ENCODE measurements around the gene TMEM221. TPM values are rescaled to one million over a fixed set of nuclear protein-coding genes. Genes with fewer than 3 reads are reported as not detected.

TMEM221 gene
- total RNA-seq, 1 experiment from 2014 or later = not detected

GRCh38 chr19:17447704-17448130, 751 bp downstream of the TMEM221 start:
- no peak for DNase-seq (ENCODE audit: low read depth)

GRCh38 chr19:17445526-17446165, 2.8 kb downstream of the TMEM221 start:
- no peak for DNase-seq (ENCODE audit: low read depth)

- DNase-seq (ENCODE audit: low read depth) = no peak
Measured at GRCh38 chr19:17441241-17442021, 7.0 kb downstream of the TMEM221 start.

- no peak for DNase-seq (ENCODE audit: low read depth)
Measured at GRCh38 chr19:17436874-17437267, 11.6 kb downstream of the TMEM221 start.

- DNase-seq (ENCODE audit: low read depth) = no peak
Measured at GRCh38 chr19:17436094-17436873, 12.2 kb downstream of the TMEM221 start.

- DNase-seq (ENCODE audit: low read depth) = no peak
Measured at GRCh38 chr19:17435218-17435617, 13.2 kb downstream of the TMEM221 start.

GRCh38 chr19:17431417-17431816, 17.1 kb downstream of the TMEM221 start:
- DNase-seq (ENCODE audit: low read depth) = no peak

DNA sequence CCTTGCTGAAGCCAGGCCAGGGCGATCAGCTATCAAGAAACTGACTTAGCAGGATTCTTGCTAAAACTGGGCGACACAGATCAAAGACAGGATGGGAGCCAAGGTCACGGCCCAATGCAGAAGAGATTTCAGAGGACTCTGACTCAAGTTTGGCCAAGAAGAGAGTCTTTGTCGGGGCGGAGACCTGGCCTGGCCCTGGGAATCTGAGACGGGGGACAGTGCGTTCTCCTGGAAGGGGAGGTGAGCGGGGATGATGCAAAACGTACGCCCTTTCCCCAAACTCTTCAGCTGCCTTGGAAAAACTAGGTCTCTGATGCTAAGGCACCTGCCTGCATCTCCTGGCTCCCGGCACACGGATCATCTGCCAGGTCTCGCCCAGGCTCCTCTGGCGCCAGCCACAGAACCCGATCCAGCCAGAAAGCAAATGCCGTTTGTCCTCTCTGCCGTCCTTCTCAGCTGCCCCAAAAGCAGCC, 18.8 kb downstream of the TMEM221 start:
- DNase-seq (ENCODE audit: low read depth) = no peak

GRCh38 chr19:17424743-17425365, 23.6 kb downstream of the TMEM221 start:
- no peak for DNase-seq (ENCODE audit: low read depth)

DNA sequence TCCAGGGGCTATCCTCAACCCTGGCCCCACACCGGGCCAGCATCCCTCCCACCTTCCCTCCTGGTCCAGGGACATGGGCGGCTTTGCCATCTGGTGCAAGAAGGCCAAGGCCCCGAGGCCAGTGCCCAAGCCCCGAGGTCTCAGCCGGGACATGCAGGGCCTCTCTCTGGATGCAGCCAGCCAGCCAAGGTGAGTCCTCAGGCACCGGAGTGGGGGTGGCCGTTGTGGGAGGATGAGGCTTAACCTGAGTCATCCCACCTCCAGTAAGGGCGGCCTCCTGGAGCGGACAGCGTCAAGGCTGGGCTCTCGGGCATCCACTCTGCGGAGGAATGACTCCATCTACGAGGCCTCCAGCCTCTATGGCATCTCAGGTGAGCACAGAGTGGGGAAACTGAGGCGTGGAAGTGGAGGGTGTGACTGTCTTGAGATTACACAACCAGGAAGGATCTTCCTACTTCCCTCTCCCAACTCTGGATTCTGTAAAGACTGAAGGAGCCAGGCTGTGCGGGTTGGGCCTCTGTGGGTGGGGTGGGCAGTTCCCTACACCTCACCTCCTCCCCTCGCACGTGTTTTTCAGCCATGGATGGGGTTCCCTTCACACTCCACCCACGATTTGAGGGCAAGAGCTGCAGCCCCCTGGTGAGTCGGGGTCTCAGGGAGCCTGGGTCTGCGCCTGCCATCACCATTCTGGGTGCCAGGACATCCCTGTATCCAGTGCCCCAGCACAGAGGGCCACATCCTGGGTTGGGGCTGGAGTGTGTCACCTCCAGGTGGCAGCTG, 24.8 kb downstream of the TMEM221 start:
- DNase-seq (ENCODE audit: low read depth) = no peak

GRCh38 chr19:17421942-17422341, 26.5 kb downstream of the TMEM221 start:
- DNase-seq (ENCODE audit: low read depth) = no peak

DNA sequence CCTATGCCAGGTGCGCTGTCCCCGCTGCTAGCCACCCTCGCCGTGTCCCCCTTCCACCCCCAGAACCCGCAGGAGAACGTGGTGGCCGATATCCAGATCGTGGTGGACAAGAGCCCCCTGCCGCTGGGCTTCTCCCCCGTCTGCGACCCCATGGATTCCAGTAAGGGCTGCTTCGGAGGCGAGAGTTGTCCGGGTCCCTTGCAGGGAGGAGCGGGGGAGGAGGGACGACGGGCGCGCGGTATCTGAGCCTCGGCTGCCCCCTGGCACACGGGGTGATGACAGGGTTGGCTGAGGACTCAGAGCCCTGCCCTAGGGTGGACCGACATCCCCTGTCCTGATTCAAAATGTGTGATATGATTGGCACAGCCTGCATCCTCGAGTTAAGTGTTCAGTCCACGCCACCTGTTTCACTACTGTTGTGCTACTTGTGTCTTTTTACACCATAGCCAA, 28.0 kb downstream of the TMEM221 start:
- peak; percentile 27 for DNase-seq (ENCODE audit: low read depth)

DNA sequence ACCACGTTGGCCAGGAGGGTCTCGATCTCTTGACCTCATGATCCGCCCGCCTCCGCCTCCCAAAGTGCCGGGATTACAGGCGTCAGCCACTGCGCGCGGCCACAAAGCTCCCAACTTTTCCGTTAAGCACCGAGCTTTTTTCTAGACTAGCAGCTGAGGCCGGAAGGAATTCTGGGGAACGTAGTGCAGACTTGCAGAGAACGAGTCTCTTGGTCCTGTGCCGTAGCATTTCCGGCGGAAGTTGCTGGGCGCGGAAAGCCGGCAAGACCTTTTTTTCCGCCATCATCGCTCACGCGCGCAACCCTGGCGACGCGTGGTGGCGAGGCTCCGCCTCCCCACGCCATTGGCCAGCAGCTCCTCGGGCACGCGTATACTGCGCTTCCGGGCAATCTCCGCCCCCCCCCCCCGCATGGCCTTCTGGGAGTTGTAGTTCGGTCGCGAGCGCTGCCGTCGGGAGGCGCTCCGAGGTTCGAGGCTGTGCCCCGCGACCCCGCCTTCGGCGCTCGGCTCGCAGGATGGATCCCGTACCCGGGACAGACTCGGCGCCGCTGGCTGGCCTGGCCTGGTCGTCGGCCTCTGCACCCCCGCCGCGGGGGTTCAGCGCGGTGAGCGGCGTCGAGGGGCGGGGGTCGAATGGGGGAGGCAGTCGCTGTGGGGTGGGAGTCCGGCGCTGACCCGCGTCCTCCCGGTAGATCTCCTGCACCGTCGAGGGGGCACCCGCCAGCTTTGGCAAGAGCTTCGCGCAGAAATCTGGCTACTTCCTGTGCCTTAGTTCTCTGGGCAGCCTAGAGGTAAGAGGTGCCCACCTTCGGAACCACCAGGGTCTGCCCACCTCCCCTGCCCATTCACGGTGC, 28.6 kb downstream of the TMEM221 start, which contains the start of gene MVB12A:
Gene MVB12A, plus strand, starts transcription at position 427 of the 854 bp plus-strand sequence. Its CDS starts 89 bp downstream, at position 516.
- DNase-seq (ENCODE audit: low read depth) = peak; percentile 99

DNA sequence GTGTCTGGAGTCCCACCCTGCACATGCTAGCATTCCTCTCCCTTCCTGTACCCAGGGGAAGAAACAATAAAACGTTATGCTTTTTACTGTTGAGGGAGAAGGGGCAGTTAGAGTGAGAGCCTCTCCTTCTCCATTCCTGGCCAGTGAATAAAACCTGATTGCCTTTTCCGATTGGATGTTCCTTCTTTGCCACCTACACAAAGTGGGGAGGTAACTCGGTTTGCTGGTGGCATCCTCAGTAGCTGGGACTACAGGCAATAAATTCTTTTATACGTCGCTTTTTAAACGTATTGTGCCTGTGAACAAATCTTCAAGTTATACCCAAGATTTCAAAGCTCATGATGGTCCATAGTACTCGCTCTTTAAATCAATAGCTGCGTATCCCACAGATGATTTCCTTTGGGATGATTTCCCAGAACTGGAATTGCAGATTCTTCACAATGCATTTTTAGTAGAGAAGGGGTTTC, 29.3 kb downstream of the TMEM221 start:
- no peak for DNase-seq (ENCODE audit: low read depth)

- no peak for DNase-seq (ENCODE audit: low read depth)
Measured at GRCh38 chr19:17418710-17419109, 29.8 kb downstream of the TMEM221 start.

DNA sequence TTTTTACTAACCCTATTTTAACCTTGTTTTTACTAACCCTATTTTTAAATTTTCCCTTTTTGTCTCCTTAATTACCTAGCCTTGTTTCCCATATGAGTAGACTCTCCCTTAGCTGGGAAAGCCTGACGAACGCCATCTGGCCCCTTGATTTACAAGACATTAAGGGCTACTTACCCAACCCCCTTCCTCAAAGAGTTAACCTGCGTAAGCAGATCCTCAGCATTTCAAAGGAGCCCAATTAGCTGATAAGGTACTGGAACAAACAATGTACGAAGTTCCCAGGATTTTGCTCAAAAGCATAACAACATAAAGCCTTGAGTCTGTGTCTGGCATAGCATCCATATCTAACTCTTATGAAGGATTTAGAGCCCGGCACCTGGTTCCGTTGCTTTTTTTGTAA, 33.3 kb downstream of the TMEM221 start:
- no peak for DNase-seq (ENCODE audit: low read depth)

DNA sequence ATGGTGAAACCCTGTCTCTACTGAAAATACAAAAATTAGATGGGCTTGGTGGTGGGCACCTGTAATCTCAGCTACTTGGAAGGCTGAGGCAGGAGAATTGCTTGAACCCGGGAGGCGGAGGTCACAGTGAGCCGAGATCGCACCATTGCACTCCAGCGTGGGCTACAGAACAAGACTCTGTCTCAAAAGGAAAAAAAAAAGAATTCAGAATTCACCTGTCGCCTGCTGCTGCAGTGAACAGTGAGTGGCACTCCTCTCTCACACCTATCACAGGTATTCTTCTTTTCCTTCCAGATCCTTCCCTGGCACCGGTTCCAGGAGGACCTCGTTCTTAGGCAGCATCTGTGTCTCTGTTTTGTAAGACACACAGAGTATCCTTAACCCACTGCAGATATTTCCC, 34.4 kb downstream of the TMEM221 start:
- no peak for DNase-seq (ENCODE audit: low read depth)

DNA sequence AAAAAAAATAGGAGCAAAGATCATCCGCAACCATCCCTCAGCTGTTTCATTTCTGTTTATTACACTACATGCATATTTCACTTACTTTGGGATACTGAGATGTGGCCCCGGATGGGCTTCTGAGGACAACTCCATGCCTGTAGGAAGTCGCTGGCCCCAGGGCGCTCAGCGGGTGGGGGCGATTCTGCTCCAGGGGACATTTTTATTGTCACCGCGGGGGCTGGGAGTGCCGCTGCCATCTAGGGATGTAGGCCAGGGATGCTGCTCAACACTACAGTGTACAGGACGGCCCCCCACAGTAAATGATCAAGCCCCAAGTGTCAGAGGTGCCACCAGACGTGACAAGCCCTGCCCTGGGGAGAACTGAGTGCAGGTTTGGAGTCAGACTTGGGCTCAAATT, 36.7 kb downstream of the TMEM221 start:
- DNase-seq (ENCODE audit: low read depth) = no peak

GRCh38 chr19:17409990-17410389, 38.5 kb downstream of the TMEM221 start:
- DNase-seq (ENCODE audit: low read depth) = no peak

GRCh38 chr19:17406887-17407196, 41.6 kb downstream of the TMEM221 start:
- no peak for DNase-seq (ENCODE audit: low read depth)

Data from HT1080 (cell line).